ENCODE data around the gene CBX1.

Gene CBX1

GRCh38 chr17:48062273-48062672 lies 39.0 kb downstream of the CBX1 start:
- Histone ChIP-seq H3K9me3 (no peaks in the 10 kb centered on the region), H3K27me3 (no peaks in the 10 kb centered on the region), H3K27ac (no peak overlapping the region), H3K36me3 (peaks cover 86% of the 10 kb centered on the region), H3K4me3 (ENCODE audit: low read depth in 1 of 2, low read length in 1 of 2) (no peak overlapping the region), H3K4me1 (ENCODE audit: control insufficient read depth in 1 of 2, insufficient read depth in 1 of 2, low read depth in 1 of 2, low read length in 1 of 2) (no peaks in the 10 kb centered on the region)
- TF ChIP-seq CTCF (IDR thresholded peaks at IDR 0.05) = no peak

- Histone ChIP-seq H3K27me3 (no peaks in the 10 kb centered on the region), H3K4me3 (ENCODE audit: low read depth in 1 of 2, low read length in 1 of 2) (no peak overlapping the region), H3K9me3 (no peaks in the 10 kb centered on the region), H3K27ac (no peak overlapping the region), H3K4me1 (ENCODE audit: control insufficient read depth in 1 of 2, insufficient read depth in 1 of 2, low read depth in 1 of 2, low read length in 1 of 2) (peaks cover 3 to 7% of the 10 kb centered on the region in 2 experiments), H3K36me3 (peaks cover 99% of the 10 kb centered on the region)
- no peak for TF ChIP-seq CTCF (IDR thresholded peaks at IDR 0.05)
These were observed 41.0 kb downstream of the CBX1 start for GRCh38 chr17:48060249-48060648.

- Histone ChIP-seq H3K9me3 (no peaks in the 10 kb centered on the region), H3K4me3 (ENCODE audit: low read depth in 1 of 2, low read length in 1 of 2) (no peak overlapping the region), H3K36me3 (peaks cover 99% of the 10 kb centered on the region), H3K4me1 (ENCODE audit: control insufficient read depth in 1 of 2, insufficient read depth in 1 of 2, low read depth in 1 of 2, low read length in 1 of 2) (peaks cover 3 to 10% of the 10 kb centered on the region in 2 experiments), H3K27me3 (no peaks in the 10 kb centered on the region), H3K27ac (no peak overlapping the region)
- no peak for TF ChIP-seq CTCF (IDR thresholded peaks at IDR 0.05)
These were observed 42.1 kb downstream of the CBX1 start for GRCh38 chr17:48059125-48059668.

DNA sequence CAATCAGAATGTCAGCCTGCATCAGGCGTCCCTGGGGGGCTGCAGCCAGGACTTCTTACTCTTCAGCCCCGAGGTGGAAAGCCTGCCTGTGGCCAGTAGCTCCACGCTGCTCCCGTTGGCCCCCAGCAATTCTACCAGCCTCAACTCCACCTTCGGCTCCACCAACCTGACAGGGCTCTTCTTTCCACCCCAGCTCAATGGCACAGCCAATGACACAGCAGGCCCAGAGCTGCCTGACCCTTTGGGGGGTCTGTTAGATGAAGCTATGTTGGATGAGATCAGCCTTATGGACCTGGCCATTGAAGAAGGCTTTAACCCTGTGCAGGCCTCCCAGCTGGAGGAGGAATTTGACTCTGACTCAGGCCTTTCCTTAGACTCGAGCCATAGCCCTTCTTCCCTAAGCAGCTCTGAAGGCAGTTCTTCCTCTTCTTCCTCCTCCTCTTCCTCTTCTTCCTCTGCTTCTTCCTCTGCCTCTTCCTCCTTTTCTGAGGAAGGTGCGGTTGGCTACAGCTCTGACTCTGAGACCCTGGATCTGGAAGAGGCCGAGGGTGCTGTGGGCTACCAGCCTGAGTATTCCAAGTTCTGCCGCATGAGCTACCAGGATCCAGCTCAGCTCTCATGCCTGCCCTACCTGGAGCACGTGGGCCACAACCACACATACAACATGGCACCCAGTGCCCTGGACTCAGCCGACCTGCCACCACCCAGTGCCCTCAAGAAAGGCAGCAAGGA lies 42.7 kb downstream of the CBX1 start:
- Histone ChIP-seq H3K27ac (no peak overlapping the region), H3K9me3 (no peaks in the 10 kb centered on the region), H3K4me1 (ENCODE audit: control insufficient read depth in 1 of 2, insufficient read depth in 1 of 2, low read depth in 1 of 2, low read length in 1 of 2) (peaks cover 3 to 10% of the 10 kb centered on the region in 2 experiments), H3K27me3 (no peaks in the 10 kb centered on the region), H3K4me3 (ENCODE audit: low read depth in 1 of 2, low read length in 1 of 2) (no peak overlapping the region), H3K36me3 (peaks cover 100% of the 10 kb centered on the region)
- TF ChIP-seq CTCF (IDR thresholded peaks at IDR 0.05) = no peak

DNA sequence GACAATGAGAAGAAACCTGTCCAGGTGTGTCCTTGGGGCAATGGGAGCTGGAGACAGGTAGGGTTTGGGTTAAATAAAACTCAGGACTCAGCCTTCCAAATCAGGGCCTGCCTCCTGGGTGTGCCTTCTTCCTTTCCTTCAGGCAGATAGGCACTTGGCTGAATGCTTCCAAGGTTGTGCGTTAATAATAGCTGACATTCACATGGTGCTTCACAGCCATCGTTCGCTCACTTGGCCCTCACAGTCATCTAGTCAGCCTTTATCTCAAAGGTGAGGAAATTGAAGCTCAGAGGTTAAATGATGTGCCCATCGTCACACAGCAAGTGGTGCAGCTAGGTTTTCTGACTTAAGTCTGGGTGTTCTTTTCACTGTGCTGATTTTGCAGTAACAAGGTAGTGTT lies 43.7 kb downstream of the CBX1 start:
- H3K4me3 ChIP-seq (ENCODE audit: low read depth in 1 of 2, low read length in 1 of 2) = no peak overlapping the region
- no peaks in the 10 kb centered on the region for H3K27me3 ChIP-seq
- no peaks in the 10 kb centered on the region for H3K9me3 ChIP-seq
- peaks cover 3 to 10% of the 10 kb centered on the region in 2 experiments for H3K4me1 ChIP-seq (ENCODE audit: control insufficient read depth in 1 of 2, insufficient read depth in 1 of 2, low read depth in 1 of 2, low read length in 1 of 2)
- no peak for TF ChIP-seq CTCF (IDR thresholded peaks at IDR 0.05)
- peaks cover 100% of the 10 kb centered on the region for H3K36me3 ChIP-seq
- H3K27ac ChIP-seq = no peak overlapping the region
